ENCODE results near the gene SMG6.

DNA sequence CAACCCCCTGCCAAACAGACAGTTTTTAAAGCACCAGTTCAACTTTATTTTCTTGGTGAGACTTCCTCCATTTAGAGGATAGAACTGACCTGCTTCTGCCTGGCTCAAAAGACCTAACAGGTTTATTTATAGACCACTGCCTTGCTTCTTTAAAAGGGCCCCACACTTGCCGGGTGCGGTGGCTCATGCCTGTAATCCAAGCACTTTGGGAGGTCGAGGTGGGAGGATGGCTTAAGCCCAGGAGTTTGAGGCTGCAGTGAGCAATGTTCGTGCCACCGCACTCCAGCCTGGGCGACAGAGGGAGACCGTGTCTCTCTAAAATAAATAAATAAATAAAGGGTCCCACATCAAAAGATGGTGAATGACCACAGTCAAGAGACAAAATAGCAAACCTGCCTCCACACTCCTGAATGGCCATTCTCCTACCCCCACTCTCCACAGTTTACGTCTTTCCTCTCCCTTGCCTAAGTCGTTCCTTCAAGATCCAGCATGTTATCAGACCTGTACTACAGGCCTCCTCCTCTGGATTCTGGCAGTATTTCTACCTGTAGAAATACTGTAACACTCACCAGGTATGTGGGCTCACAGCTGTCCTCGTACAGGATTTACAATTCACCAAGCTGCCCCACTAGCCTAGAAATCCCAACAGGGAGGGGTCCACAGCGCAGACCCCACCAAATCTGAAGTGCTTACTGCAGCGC, 95.6 kb downstream of the SMG6 start:
- TF ChIP-seq, protein P1, sequence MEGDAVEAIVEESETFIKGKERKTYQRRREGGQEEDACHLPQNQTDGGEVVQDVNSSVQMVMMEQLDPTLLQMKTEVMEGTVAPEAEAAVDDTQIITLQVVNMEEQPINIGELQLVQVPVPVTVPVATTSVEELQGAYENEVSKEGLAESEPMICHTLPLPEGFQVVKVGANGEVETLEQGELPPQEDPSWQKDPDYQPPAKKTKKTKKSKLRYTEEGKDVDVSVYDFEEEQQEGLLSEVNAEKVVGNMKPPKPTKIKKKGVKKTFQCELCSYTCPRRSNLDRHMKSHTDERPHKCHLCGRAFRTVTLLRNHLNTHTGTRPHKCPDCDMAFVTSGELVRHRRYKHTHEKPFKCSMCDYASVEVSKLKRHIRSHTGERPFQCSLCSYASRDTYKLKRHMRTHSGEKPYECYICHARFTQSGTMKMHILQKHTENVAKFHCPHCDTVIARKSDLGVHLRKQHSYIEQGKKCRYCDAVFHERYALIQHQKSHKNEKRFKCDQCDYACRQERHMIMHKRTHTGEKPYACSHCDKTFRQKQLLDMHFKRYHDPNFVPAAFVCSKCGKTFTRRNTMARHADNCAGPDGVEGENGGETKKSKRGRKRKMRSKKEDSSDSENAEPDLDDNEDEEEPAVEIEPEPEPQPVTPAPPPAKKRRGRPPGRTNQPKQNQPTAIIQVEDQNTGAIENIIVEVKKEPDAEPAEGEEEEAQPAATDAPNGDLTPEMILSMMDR (IDR thresholded peaks at IDR 0.05): no peak
- no peak for TF ChIP-seq POLR2A (IDR thresholded peaks at IDR 0.05)

All from uterus (tissue), 2 donors.